GM12878 (cell line): ENCODE data around the gene CTSC.

ENCODE experiments used
- CBFB ChIP-seq: IDR thresholded peaks from 2 replicates; pipeline ENCODE4 v1.6.1; 2016; ENCODE audit warnings: antibody characterized with exemption, low read depth
- ZNF24 ChIP-seq: fragments of 450-650 bp; IDR thresholded peaks from 2 replicates; pipeline ENCODE4 v1.6.1; 2017; ENCODE audit warnings: antibody characterized with exemption, mild to moderate bottlenecking
- TF ChIP-seq, protein P1 (sequence below): IDR thresholded peaks from 2 replicates; pipeline ENCODE4 v1.6.1; 2012; ENCODE audit warnings: low read depth, low read length, improper control_type of control experiment

DNA sequence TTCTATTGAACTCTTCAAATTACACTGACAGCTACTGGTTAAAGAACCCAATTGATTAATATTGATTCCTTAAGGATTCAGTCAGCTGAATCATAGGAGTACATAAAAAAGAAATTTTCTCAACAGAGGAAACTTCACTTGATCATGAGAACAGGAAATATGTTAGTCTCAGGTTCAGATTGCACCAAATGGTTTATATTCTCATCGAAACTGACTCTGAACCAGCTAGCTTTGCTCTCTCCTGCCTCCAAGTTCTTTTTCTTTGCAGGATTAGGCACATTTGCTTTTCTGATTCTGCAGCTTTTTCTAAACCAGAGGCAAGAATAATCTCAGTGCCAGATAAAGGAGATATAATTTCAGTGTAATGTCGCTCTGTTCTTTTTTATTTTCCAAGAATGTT, 33.2 kb upstream of the CTSC start:
- TF ChIP-seq, protein P1, sequence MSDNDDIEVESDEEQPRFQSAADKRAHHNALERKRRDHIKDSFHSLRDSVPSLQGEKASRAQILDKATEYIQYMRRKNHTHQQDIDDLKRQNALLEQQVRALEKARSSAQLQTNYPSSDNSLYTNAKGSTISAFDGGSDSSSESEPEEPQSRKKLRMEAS: no peak
- no peak for TF ChIP-seq ZNF24
- TF ChIP-seq CBFB: no peak
